Tibial artery (tissue), 4 donors: Measurements from ENCODE around the gene SLC34A1.
"Not testable (repeated sequence)": the region's sequence is repeated elsewhere in the genome, so short reads cannot be mapped to it uniquely, and the experiment has no call there.

ENCODE experiments used
- DNase-seq, 2 donors: peaks; one replicate each; pipeline ENCODE4 v3.0.0-alpha.2; 2019
- H3K27ac ChIP-seq, 2 donors: fragments of 200-600 bp; sonication (generic) in 1 of 2; 1 replicate in 1 of 2; 2 replicates in 1 of 2; pipeline ENCODE4 v1.5.1; 2018 to 2019; ENCODE audit warnings: mild to moderate bottlenecking in 1 of 2
- H3K27me3 ChIP-seq, 2 donors: fragments of 200-600 bp; sonication (generic) in 1 of 2; one replicate each; pipeline versions ENCODE4 v1.5.1 to v1.6.0; 2016 to 2019
- H3K36me3 ChIP-seq, 3 donors: fragments of 200-600 bp; sonication (generic) in 2 of 3; one replicate each; pipeline ENCODE4 v1.5.1; 2016 to 2019; ENCODE audit warnings: mild to moderate bottlenecking in 2 of 3
- H3K4me1 ChIP-seq, 4 donors: fragments of 200-600 bp; sonication (generic) in 2 of 4; 1 replicate in 3 of 4; 2 replicates in 1 of 4; pipeline ENCODE4 v1.5.1; 2016 to 2019
- H3K4me3 ChIP-seq, 2 donors: fragments of 200-600 bp; sonication (generic) in 1 of 2; 1 replicate in 1 of 2; 2 replicates in 1 of 2; pipeline ENCODE4 v1.5.1; 2018 to 2019; ENCODE audit warnings: mild to moderate bottlenecking in 2 of 2
- H3K9me3 ChIP-seq, 3 donors: fragments of 200-600 bp; sonication (generic) in 1 of 3; one replicate each; pipeline ENCODE4 v1.5.1; 2016 to 2019
- CTCF ChIP-seq, 2 experiments: fragments of 200-600 bp in 1 of 2; fragments of 450-650 bp in 1 of 2; IDR thresholded peaks; one replicate each; pipeline ENCODE4 v1.5.1; 2017 to 2019; ENCODE audit warnings: antibody characterized with exemption in 2 of 2, mild to moderate bottlenecking in 1 of 2, moderate library complexity in 1 of 2
- intact Hi-C: fragments of 100-400 bp; cut with DNase I; formaldehyde crosslinking; loops from one replicate; pipeline ENCODE4 v1.15.0; 2023; ENCODE audit warnings: low total_unique reads

SLC34A1 gene

GRCh38 chr5:177371120-177372033, 12.9 kb upstream of the SLC34A1 start:
- Histone ChIP-seq H3K4me1 (peaks cover 0 to 30% (median 16%) of the 10 kb centered on the region in 4 donors), H3K27ac (peak overlapping the region in 1 of 2 donors; percentile 50), H3K9me3 (no peaks in the 10 kb centered on the region), H3K4me3 (peak overlapping the region; percentile 43 to 44), H3K27me3 (peaks cover 0 to 16% of the 10 kb centered on the region in 2 donors), H3K36me3 (peaks cover 0 to 6% (median 0%) of the 10 kb centered on the region in 3 donors)
- intact Hi-C loops, result no loop called here
- DNase-seq, result no peak
- no peak for TF ChIP-seq CTCF (IDR thresholded peaks at IDR 0.05)

- no peak overlapping the region for H3K4me3 ChIP-seq
- no peak for DNase-seq
- TF ChIP-seq CTCF (IDR thresholded peaks at IDR 0.05), result no peak
- H3K4me1 ChIP-seq, result peaks cover 0 to 23% (median 13%) of the 10 kb centered on the region in 4 donors
- no peak overlapping the region for H3K27ac ChIP-seq
- peaks cover 0 to 16% of the 10 kb centered on the region in 2 donors for H3K27me3 ChIP-seq
- no peaks in the 10 kb centered on the region for H3K9me3 ChIP-seq
- H3K36me3 ChIP-seq, result peaks cover 0 to 6% (median 0%) of the 10 kb centered on the region in 3 donors
- intact Hi-C loops, result no loop called here
Measured at GRCh38 chr5:177372034-177372896, 12.0 kb upstream of the SLC34A1 start.

DNA sequence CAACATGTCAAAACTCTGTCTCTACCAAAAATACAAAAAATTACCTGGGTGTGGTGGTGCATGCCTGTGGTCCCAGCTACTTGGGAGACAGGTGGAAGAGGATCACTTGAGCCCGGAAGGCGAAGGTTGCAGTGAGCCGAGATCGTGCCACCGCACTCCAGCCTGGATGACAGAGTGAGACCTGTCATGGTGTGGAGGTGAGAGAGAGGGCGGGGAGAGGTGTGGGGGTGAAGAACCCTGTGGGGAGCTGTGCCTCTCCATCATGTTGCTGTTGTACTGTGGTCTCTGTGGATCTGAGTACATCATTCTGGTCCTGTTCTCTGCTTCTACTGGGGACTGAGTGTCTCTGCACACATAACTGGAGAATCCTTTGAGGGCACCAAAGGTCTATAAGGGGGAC, 11.3 kb upstream of the SLC34A1 start:
- intact Hi-C loops, result no loop called here
- H3K27ac ChIP-seq, result no peak overlapping the region
- no peaks in the 10 kb centered on the region for H3K9me3 ChIP-seq
- H3K4me3 ChIP-seq, result no peak overlapping the region
- H3K36me3 ChIP-seq, result peaks cover 0 to 6% (median 0%) of the 10 kb centered on the region in 3 donors
- peaks cover 0 to 17% (median 7%) of the 10 kb centered on the region in 4 donors for H3K4me1 ChIP-seq
- DNase-seq, result no peak
- H3K27me3 ChIP-seq, result peaks cover 0 to 16% of the 10 kb centered on the region in 2 donors
- TF ChIP-seq CTCF (IDR thresholded peaks at IDR 0.05), result no peak

DNA sequence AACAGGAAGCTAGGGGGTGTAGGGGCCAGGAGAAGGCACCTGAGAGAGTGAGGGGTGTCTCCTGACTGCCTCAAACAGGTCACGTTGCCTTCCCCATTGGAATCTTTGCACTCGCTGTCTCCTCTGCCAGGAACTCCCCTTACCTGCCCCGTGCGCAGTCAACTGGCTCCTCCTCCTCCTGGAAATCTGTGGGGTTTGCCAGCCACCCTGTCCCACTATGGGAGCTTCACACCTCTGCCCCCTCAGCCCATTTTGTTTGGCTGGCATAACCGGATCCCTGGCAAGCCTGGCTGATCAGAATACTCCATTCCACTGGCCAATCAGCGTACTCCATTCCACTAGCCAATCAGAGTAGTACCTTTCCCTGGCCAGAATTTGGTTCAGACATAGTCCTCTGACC, 10.4 kb upstream of the SLC34A1 start:
- Histone ChIP-seq H3K9me3 (no peaks in the 10 kb centered on the region), H3K36me3 (peaks cover 0 to 6% (median 0%) of the 10 kb centered on the region in 3 donors), H3K27me3 (peaks cover 0 to 16% of the 10 kb centered on the region in 2 donors), H3K4me1 (peaks cover 0 to 13% (median 6%) of the 10 kb centered on the region in 4 donors), H3K27ac (no peak overlapping the region), H3K4me3 (no peak overlapping the region)
- no peak for DNase-seq
- TF ChIP-seq CTCF (IDR thresholded peaks at IDR 0.05), result no peak
- intact Hi-C loops, result no loop called here

DNA sequence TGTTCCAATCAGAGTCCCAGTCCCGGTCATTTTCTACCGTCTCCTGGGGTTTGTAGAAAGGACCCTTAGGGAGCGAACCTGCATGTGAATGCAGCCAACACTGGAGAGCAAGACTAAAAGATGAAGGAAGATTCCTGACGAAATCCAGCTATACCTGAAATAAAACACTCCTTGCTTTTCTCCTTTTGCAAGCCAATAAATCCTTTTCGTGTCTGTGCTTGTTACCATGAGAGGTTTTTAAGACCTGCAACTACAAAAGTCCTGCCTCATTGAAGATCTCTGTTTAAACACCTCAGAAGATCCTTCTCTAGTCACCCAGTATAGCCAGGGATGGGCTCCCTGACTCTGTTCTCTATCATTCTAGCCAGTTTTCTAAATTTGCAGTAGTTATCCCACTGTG, 10.0 kb upstream of the SLC34A1 start:
- no peak overlapping the region for H3K4me3 ChIP-seq
- peaks cover 0 to 16% of the 10 kb centered on the region in 2 donors for H3K27me3 ChIP-seq
- H3K9me3 ChIP-seq, result no peaks in the 10 kb centered on the region
- TF ChIP-seq CTCF (IDR thresholded peaks at IDR 0.05), result no peak
- peaks cover 0 to 6% (median 0%) of the 10 kb centered on the region in 3 donors for H3K36me3 ChIP-seq
- no peak for DNase-seq
- H3K4me1 ChIP-seq, result peaks cover 0 to 13% (median 6%) of the 10 kb centered on the region in 4 donors
- intact Hi-C loops, result no loop called here
- H3K27ac ChIP-seq, result no peak overlapping the region

- H3K9me3 ChIP-seq, H3K36me3 ChIP-seq, H3K4me3 ChIP-seq, intact Hi-C loops, DNase-seq, H3K27ac ChIP-seq: not testable (repeated sequence)
- H3K27me3 ChIP-seq, result peaks cover 0 to 16% of the 10 kb centered on the region in 2 donors
- peaks cover 0 to 11% (median 5%) of the 10 kb centered on the region in 4 donors for H3K4me1 ChIP-seq
Measured at GRCh38 chr5:177375516-177375915, 8.7 kb upstream of the SLC34A1 start.
